ENCODE results near the gene ILK.

- TF ChIP-seq CTCF (conservative IDR thresholded peaks at IDR 0.05): no peak
- TF ChIP-seq ZFX (IDR thresholded peaks at IDR 0.05): no peak
Observed at GRCh38 chr11:6655790-6656583, 52.4 kb downstream of the ILK start, which contains the start of gene DCHS1.

Measured in C4-2B (cell line).